ENCODE data around the gene UBE2E1. TPM values are rescaled to one million over a fixed set of nuclear protein-coding genes. Genes with fewer than 3 reads are reported as not detected.

UBE2E1 gene
- total and polyA plus RNA-seq, 2 experiments from 2014 or later, result 39.9 to 120 TPM

DNA sequence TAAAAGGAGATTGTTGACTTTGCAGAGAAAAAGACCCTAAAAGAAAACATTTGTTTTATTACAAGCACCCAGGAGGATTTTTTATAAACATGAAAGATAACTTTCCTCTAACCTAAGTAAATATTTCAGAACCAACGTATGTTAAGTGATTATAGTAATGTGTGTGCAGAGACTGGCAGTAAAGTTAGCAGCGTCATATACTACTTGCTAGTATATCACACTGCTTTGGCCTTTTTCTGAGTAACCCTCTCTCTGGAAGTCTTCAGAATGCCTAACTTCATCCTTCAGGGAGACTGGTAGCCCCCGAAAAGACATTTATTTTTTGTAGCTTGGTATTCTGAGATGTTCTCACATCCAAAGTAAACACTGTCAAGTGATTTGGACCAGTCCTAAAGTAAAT, 17.9 kb downstream of the UBE2E1 start (continued):
- TF ChIP-seq, protein P1, sequence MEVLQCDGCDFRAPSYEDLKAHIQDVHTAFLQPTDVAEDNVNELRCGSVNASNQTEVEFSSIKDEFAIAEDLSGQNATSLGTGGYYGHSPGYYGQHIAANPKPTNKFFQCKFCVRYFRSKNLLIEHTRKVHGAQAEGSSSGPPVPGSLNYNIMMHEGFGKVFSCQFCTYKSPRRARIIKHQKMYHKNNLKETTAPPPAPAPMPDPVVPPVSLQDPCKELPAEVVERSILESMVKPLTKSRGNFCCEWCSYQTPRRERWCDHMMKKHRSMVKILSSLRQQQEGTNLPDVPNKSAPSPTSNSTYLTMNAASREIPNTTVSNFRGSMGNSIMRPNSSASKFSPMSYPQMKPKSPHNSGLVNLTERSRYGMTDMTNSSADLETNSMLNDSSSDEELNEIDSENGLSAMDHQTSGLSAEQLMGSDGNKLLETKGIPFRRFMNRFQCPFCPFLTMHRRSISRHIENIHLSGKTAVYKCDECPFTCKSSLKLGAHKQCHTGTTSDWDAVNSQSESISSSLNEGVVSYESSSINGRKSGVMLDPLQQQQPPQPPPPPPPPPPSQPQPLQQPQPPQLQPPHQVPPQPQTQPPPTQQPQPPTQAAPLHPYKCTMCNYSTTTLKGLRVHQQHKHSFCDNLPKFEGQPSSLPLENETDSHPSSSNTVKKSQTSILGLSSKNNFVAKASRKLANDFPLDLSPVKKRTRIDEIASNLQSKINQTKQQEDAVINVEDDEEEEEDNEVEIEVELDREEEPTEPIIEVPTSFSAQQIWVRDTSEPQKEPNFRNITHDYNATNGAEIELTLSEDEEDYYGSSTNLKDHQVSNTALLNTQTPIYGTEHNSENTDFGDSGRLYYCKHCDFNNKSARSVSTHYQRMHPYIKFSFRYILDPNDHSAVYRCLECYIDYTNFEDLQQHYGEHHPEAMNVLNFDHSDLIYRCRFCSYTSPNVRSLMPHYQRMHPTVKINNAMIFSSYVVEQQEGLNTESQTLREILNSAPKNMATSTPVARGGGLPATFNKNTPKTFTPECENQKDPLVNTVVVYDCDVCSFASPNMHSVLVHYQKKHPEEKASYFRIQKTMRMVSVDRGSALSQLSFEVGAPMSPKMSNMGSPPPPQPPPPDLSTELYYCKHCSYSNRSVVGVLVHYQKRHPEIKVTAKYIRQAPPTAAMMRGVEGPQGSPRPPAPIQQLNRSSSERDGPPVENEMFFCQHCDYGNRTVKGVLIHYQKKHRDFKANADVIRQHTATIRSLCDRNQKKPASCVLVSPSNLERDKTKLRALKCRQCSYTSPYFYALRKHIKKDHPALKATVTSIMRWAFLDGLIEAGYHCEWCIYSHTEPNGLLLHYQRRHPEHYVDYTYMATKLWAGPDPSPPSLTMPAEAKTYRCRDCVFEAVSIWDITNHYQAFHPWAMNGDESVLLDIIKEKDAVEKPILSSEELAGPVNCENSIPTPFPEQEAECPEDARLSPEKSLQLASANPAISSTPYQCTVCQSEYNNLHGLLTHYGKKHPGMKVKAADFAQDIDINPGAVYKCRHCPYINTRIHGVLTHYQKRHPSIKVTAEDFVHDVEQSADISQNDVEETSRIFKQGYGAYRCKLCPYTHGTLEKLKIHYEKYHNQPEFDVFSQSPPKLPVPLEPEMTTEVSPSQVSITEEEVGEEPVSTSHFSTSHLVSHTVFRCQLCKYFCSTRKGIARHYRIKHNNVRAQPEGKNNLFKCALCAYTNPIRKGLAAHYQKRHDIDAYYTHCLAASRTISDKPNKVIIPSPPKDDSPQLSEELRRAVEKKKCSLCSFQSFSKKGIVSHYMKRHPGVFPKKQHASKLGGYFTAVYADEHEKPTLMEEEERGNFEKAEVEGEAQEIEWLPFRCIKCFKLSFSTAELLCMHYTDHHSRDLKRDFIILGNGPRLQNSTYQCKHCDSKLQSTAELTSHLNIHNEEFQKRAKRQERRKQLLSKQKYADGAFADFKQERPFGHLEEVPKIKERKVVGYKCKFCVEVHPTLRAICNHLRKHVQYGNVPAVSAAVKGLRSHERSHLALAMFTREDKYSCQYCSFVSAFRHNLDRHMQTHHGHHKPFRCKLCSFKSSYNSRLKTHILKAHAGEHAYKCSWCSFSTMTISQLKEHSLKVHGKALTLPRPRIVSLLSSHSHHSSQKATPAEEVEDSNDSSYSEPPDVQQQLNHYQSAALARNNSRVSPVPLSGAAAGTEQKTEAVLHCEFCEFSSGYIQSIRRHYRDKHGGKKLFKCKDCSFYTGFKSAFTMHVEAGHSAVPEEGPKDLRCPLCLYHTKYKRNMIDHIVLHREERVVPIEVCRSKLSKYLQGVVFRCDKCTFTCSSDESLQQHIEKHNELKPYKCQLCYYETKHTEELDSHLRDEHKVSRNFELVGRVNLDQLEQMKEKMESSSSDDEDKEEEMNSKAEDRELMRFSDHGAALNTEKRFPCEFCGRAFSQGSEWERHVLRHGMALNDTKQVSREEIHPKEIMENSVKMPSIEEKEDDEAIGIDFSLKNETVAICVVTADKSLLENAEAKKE (CRISPR knock-in tag; IDR thresholded peaks at IDR 0.05), result no peak
- no peak for TF ChIP-seq STAT1 (IDR thresholded peaks at IDR 0.05; ENCODE audit: unreplicated experiment)
- TF ChIP-seq, protein P2, sequence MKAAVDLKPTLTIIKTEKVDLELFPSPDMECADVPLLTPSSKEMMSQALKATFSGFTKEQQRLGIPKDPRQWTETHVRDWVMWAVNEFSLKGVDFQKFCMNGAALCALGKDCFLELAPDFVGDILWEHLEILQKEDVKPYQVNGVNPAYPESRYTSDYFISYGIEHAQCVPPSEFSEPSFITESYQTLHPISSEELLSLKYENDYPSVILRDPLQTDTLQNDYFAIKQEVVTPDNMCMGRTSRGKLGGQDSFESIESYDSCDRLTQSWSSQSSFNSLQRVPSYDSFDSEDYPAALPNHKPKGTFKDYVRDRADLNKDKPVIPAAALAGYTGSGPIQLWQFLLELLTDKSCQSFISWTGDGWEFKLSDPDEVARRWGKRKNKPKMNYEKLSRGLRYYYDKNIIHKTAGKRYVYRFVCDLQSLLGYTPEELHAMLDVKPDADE (IDR thresholded peaks at IDR 0.05), result no peak
- TF ChIP-seq ZNF331 (CRISPR knock-in tag; IDR thresholded peaks at IDR 0.05; ENCODE audit: low read depth), result no peak
- TF ChIP-seq EZH2 (IDR thresholded peaks at IDR 0.05; ENCODE audit: low read depth, unreplicated experiment), result no peak

DNA sequence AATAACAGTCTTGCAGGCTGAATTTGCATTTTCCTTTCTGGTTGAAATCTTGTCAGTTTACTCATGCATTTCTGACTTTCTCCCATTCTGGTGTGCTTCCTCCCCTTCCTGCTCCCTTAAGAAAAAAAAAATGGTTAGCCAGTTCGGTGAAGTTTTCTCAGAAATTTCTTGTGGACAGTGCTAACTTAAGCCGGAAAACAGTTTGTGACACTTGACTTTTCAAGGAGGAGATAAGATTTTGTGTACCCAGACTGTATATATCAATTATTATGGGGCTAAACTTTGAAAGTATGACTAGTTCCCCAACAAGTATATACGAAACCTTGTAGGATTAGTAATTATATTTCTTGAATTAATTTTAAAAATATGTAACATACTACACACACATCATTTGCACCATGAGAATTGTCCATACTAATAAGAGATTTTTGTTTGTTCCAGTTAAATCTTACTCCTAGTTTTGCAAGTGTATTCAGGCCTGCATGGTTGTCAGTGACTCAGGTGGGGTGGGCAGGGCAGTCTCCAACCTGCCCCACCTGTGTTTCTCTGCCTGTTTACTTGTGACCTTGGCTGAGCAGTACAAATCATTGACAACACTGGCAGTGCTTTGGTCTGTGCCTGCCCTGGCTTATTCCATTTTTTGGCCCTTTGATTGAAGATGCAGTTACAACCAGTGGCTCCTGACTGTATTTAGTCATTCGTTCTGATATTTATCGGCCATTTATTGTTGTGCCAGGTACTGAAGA, 19.1 kb downstream of the UBE2E1 start:
- Mint-ChIP-seq H3K27me3 (ENCODE audit: insufficient read depth, low read depth, poor library complexity) (peaks cover 1% of the 10 kb centered on the region), H3K4me3 (peak overlapping the region; percentile 25; the same call in 1 of the 3 replicates), H3K4me1 (peaks cover 74% of the 10 kb centered on the region), H3K36me3 (ENCODE audit: low read depth) (no peaks in the 10 kb centered on the region), H3K27ac (0 out of 2 replicates have a peak overlapping the region, but pooled peaks have one; percentile 36), H3K9me3 (no peaks in the 10 kb centered on the region)
- Histone ChIP-seq H3F3A (replicated peaks; ENCODE audit: low read depth) (no peaks in the 10 kb centered on the region), H3K36me3 (ENCODE audit: insufficient read depth) (no peaks in the 10 kb centered on the region), H2AFZ (no peak overlapping the region), H4K20me1 (replicated peaks; ENCODE audit: insufficient read depth) (peaks cover 49% of the 10 kb centered on the region), H3K9me2 (ENCODE audit: insufficient read depth) (no peaks in the 10 kb centered on the region), H3K4me3 (no peak overlapping the region), H3K27me3 (ENCODE audit: insufficient read depth) (no peaks in the 10 kb centered on the region), H3K27ac (ENCODE audit: low read depth) (no peak overlapping the region), H3K4me2 (peak overlapping the region; percentile 30; the same call in 1 of the 2 replicates), H3K79me2 (replicated peaks; ENCODE audit: insufficient read depth) (peaks cover 99% of the 10 kb centered on the region), H3K4me1 (ENCODE audit: insufficient read depth) (peaks cover 63% of the 10 kb centered on the region)
- DNase-seq (ENCODE audit: low spot score), result no peak
- ATAC-seq, result no peak
- TF ChIP-seq JUNB (IDR thresholded peaks at IDR 0.05; ENCODE audit: unreplicated experiment) (no peak), POLR2AphosphoS5 (IDR thresholded peaks at IDR 0.05; ENCODE audit: low read depth) (no peak), CREB1 (CRISPR knock-in tag; IDR thresholded peaks at IDR 0.05; ENCODE audit: low read depth) (no peak), STAT1 (IDR thresholded peaks at IDR 0.05; ENCODE audit: unreplicated experiment) (no peak), ZNF331 (CRISPR knock-in tag; IDR thresholded peaks at IDR 0.05; ENCODE audit: low read depth) (no peak), NANOG (IDR thresholded peaks at IDR 0.05; ENCODE audit: borderline replicate concordance) (no peak), EZH2 (IDR thresholded peaks at IDR 0.05; ENCODE audit: low read depth, unreplicated experiment) (no peak)
- TF ChIP-seq, protein P3, sequence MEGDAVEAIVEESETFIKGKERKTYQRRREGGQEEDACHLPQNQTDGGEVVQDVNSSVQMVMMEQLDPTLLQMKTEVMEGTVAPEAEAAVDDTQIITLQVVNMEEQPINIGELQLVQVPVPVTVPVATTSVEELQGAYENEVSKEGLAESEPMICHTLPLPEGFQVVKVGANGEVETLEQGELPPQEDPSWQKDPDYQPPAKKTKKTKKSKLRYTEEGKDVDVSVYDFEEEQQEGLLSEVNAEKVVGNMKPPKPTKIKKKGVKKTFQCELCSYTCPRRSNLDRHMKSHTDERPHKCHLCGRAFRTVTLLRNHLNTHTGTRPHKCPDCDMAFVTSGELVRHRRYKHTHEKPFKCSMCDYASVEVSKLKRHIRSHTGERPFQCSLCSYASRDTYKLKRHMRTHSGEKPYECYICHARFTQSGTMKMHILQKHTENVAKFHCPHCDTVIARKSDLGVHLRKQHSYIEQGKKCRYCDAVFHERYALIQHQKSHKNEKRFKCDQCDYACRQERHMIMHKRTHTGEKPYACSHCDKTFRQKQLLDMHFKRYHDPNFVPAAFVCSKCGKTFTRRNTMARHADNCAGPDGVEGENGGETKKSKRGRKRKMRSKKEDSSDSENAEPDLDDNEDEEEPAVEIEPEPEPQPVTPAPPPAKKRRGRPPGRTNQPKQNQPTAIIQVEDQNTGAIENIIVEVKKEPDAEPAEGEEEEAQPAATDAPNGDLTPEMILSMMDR (conservative IDR thresholded peaks at IDR 0.05; ENCODE audit: low read depth in 2 of 2), result no peak
- TF ChIP-seq, protein P4, sequence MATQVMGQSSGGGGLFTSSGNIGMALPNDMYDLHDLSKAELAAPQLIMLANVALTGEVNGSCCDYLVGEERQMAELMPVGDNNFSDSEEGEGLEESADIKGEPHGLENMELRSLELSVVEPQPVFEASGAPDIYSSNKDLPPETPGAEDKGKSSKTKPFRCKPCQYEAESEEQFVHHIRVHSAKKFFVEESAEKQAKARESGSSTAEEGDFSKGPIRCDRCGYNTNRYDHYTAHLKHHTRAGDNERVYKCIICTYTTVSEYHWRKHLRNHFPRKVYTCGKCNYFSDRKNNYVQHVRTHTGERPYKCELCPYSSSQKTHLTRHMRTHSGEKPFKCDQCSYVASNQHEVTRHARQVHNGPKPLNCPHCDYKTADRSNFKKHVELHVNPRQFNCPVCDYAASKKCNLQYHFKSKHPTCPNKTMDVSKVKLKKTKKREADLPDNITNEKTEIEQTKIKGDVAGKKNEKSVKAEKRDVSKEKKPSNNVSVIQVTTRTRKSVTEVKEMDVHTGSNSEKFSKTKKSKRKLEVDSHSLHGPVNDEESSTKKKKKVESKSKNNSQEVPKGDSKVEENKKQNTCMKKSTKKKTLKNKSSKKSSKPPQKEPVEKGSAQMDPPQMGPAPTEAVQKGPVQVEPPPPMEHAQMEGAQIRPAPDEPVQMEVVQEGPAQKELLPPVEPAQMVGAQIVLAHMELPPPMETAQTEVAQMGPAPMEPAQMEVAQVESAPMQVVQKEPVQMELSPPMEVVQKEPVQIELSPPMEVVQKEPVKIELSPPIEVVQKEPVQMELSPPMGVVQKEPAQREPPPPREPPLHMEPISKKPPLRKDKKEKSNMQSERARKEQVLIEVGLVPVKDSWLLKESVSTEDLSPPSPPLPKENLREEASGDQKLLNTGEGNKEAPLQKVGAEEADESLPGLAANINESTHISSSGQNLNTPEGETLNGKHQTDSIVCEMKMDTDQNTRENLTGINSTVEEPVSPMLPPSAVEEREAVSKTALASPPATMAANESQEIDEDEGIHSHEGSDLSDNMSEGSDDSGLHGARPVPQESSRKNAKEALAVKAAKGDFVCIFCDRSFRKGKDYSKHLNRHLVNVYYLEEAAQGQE (IDR thresholded peaks at IDR 0.05; ENCODE audit: unreplicated experiment), result no peak

All from GM23338 (cell line).